Duodenal mucosa (tissue), 2 donors: Measurements from ENCODE around the gene RGPD4.
"Not testable (repeated sequence)": the region's sequence is repeated elsewhere in the genome, so short reads cannot be mapped to it uniquely, and the experiment has no call there.

ENCODE experiments used
- H3K27ac ChIP-seq: one replicate; pipeline ENCODE4 v1.7.0; 2013; ENCODE audit warnings: low read depth, low read length
- H3K27me3 ChIP-seq, 2 donors: one replicate each; pipeline ENCODE4 v1.7.0; 2013; ENCODE audit warnings: low read length in 2 of 2, control low read depth in 1 of 2; ENCODE audit not compliant: insufficient read depth in 2 of 2, control insufficient read depth in 1 of 2
- H3K36me3 ChIP-seq, 2 donors: one replicate each; pipeline ENCODE4 v1.7.0; 2013; ENCODE audit warnings: low read length in 2 of 2, control low read depth in 1 of 2; ENCODE audit not compliant: insufficient read depth in 2 of 2, control insufficient read depth in 1 of 2
- H3K4me1 ChIP-seq, 2 donors: one replicate each; pipeline ENCODE4 v1.7.0; 2013; ENCODE audit warnings: low read length in 2 of 2, control low read depth in 1 of 2; ENCODE audit not compliant: insufficient read depth in 2 of 2, control insufficient read depth in 1 of 2
- H3K4me3 ChIP-seq, 2 donors: one replicate each; pipeline ENCODE4 v1.7.0; 2013; ENCODE audit warnings: low read length in 2 of 2, low read depth in 1 of 2
- H3K9ac ChIP-seq, 2 donors: one replicate each; pipeline ENCODE4 v1.7.0; 2013; ENCODE audit warnings: low read length in 2 of 2, low read depth in 1 of 2
- H3K9me3 ChIP-seq, 2 donors: one replicate each; pipeline ENCODE4 v1.7.0; 2013; ENCODE audit warnings: low read length in 2 of 2, control low read depth in 1 of 2; ENCODE audit not compliant: control insufficient read depth in 1 of 2

Gene RGPD4

DNA sequence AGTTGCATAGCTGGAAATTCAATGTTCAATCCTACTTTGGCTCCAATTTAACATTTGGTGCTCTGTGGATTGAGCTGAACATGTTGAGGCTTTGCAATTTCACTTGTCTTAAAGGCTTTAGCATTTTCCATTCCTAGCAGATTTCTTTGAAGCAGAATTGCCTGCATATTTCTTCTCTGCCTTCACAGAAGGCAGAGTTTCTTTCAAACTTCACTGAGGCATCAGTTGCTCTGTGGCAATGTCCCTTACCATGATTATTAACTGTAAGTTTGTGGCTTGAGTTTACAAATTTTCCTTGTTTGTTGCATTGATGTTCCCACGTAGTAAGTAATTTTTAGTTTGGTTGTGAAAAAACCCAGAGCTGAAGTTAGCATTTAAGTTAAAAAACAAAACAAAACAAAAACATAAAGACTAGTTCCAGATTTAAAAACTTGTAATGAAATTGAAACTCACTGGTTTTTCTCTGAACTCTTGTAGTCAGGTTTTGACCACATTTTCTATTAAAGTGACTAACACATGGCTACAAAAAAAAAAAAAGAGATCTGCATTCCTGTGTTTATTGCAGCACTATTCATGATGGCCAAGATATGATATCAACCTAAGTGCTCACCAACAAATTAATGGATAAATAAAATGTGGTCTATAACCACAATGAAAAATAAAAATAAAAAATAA is 90.1 kb downstream of the RGPD4 start:
- H3K27ac ChIP-seq, H3K4me1 ChIP-seq, H3K9ac ChIP-seq, H3K4me3 ChIP-seq, H3K9me3 ChIP-seq, H3K27me3 ChIP-seq, H3K36me3 ChIP-seq: not testable (repeated sequence)

DNA sequence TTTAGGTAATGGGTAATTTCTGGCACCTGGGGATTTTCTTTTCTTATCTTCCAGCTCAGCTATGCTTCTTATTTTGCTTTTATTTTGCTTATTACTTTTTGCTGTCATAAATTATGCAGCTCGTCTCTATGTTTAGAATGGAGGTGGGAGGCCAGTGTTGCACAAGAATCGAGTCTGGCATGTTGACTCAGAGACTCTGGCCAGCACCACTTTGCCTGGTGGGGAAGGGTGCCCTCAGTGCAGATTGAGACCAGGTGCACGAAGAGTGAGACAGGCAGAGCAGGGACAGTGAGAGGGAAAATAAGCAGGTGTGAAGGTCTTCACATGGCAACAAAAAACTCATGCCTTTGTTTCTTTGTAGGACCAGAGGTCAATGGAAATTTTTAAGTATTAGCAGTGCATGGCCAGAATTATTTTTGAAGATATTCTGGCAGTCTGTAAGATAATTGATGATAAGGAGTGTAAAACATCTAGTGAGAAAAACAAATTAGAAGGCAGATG is 100.4 kb downstream of the RGPD4 start:
- H3K27me3 ChIP-seq = no peaks in the 10 kb centered on the region
- H3K27ac ChIP-seq = no peak overlapping the region
- no peak overlapping the region for H3K9ac ChIP-seq
- no peaks in the 10 kb centered on the region for H3K4me1 ChIP-seq
- H3K9me3 ChIP-seq = no peaks in the 10 kb centered on the region
- H3K36me3 ChIP-seq = no peaks in the 10 kb centered on the region
- no peak overlapping the region for H3K4me3 ChIP-seq

DNA sequence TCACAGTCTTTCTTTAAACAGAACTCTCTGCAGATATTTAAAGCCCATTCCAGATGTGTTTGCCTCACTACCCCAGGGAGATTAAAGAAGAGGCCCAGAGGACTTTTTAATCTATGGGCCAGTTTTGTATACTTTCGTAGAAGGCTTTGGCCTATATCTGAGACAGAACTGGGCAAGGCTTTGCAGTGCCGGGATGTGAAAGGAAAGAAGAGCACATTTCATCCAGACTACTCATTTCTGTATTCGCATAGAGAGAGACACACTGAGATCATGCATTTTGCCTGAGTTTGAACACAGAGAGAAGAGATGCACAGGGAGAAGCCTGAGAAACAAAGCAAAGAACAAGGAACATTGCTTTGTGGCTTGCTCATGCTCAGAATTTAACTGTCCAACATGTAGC is 104.7 kb downstream of the RGPD4 start:
- Histone ChIP-seq H3K27me3 (no peaks in the 10 kb centered on the region), H3K9ac (no peak overlapping the region), H3K27ac (no peak overlapping the region), H3K9me3 (no peaks in the 10 kb centered on the region), H3K36me3 (no peaks in the 10 kb centered on the region), H3K4me3 (no peak overlapping the region), H3K4me1 (no peaks in the 10 kb centered on the region)

DNA sequence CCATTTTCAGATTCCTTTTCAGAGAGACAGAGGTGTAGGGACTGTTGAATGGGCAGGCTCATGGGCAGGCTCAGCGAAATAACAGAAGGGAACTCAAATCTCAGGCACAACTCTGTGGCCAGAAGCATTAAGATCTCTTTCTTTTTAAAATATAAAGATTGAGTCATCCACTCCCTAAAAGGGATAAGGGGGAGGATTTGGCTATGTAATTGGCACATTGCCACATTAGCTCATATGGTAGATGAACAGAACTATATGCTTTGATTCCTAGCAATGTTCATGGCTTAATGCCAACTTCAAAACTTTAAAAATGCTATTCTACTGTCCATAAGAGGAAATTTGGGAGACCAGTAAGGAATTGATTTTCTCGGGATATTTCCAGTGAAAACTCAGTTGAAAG is 105.8 kb downstream of the RGPD4 start:
- no peaks in the 10 kb centered on the region for H3K4me1 ChIP-seq
- H3K36me3 ChIP-seq = no peaks in the 10 kb centered on the region
- no peak overlapping the region for H3K27ac ChIP-seq
- no peak overlapping the region for H3K4me3 ChIP-seq
- H3K27me3 ChIP-seq = no peaks in the 10 kb centered on the region
- H3K9me3 ChIP-seq = no peaks in the 10 kb centered on the region
- no peak overlapping the region for H3K9ac ChIP-seq

- no peaks in the 10 kb centered on the region for H3K4me1 ChIP-seq
- H3K27me3 ChIP-seq = no peaks in the 10 kb centered on the region
- no peak overlapping the region for H3K4me3 ChIP-seq
- no peaks in the 10 kb centered on the region for H3K9me3 ChIP-seq
- no peak overlapping the region for H3K9ac ChIP-seq
- H3K27ac ChIP-seq = no peak overlapping the region
- no peaks in the 10 kb centered on the region for H3K36me3 ChIP-seq
Measured at GRCh38 chr2:107932979-107933378, 106.3 kb downstream of the RGPD4 start.

GRCh38 chr2:107936433-107937359 is 110.0 kb downstream of the RGPD4 start:
- Histone ChIP-seq H3K9ac (no peak overlapping the region), H3K27ac (no peak overlapping the region), H3K27me3 (no peaks in the 10 kb centered on the region), H3K36me3 (no peaks in the 10 kb centered on the region), H3K4me3 (no peak overlapping the region), H3K9me3 (no peaks in the 10 kb centered on the region), H3K4me1 (no peaks in the 10 kb centered on the region)
